PC-9 (cell line): ENCODE measurements around the gene TCEAL9. TPM values are rescaled to one million over a fixed set of nuclear protein-coding genes. Genes with fewer than 3 reads are reported as not detected.

Experiments used
- BruUV-seq: library from RNA; stranded (reverse); fragments of 400-500 nt; replicated peaks from 2 replicates; lab custom pipeline; 2021; lab: Mats Ljungman, UMichigan
- CTCF ChIA-PET: fragments of 300-600 bp; sonication (Branson Sonifier 250); formaldehyde crosslinking; loops from one replicate; lab custom pipeline; 2022; ENCODE audit warnings: antibody characterized with exemption; lab: Charles Lee
- POLR2A ChIA-PET: fragments of 300-600 bp; sonication (Branson Sonifier 250); formaldehyde crosslinking; loops from one replicate; lab custom pipeline; 2022; ENCODE audit warnings: antibody characterized with exemption; ENCODE audit not compliant: unreplicated experiment; lab: Charles Lee
- DNase-seq, 2 experiments: peaks; one replicate each; pipeline versions ENCODE4 v3.0.0 to v3.0.0-alpha.2; 2015 to 2022; ENCODE audit warnings: mixed read lengths in 1 of 2
- H2AFZ ChIP-seq: fragments of 200-600 bp; sonication (generic); 2 replicates; pipeline ENCODE4 v1.8.1; 2017; ENCODE audit warnings: antibody characterized with exemption
- H3F3A ChIP-seq: fragments of 200-600 bp; sonication (generic); 2 replicates; pipeline ENCODE4 v1.8.1; 2017; ENCODE audit warnings: antibody characterized with exemption, mild to moderate bottlenecking, low read depth; ENCODE audit not compliant: insufficient read depth
- H3K27ac ChIP-seq: fragments of 200-600 bp; sonication (generic); 2 replicates; pipeline ENCODE4 v1.6.1; 2016; ENCODE audit warnings: mixed run types
- H3K27me3 ChIP-seq: fragments of 200-600 bp; sonication (generic); 2 replicates; pipeline ENCODE4 v1.6.1; 2016; ENCODE audit warnings: low read depth, mixed run types; ENCODE audit not compliant: insufficient read depth
- H3K36me3 ChIP-seq: fragments of 200-600 bp; sonication (generic); 2 replicates; pipeline ENCODE4 v1.6.1; 2016; ENCODE audit warnings: low read depth, mixed run types
- H3K4me1 ChIP-seq: fragments of 200-600 bp; sonication (generic); replicated peaks from 2 replicates; pipeline ENCODE4 v1.6.1; 2016; ENCODE audit warnings: mixed run types; ENCODE audit not compliant: insufficient read depth
- H3K4me2 ChIP-seq: fragments of 200-600 bp; sonication (generic); 2 replicates; pipeline ENCODE4 v1.6.1; 2017; ENCODE audit warnings: mixed run types
- H3K4me3 ChIP-seq: fragments of 200-600 bp; sonication (generic); 2 replicates; pipeline ENCODE4 v1.6.1; 2016; ENCODE audit warnings: mixed run types
- H3K79me2 ChIP-seq: fragments of 200-600 bp; sonication (generic); 2 replicates; pipeline ENCODE4 v1.6.1; 2017; ENCODE audit warnings: low read depth, mixed run types
- H3K9me2 ChIP-seq: fragments of 200-600 bp; sonication (generic); 2 replicates; pipeline ENCODE4 v1.8.1; 2017; ENCODE audit warnings: mild to moderate bottlenecking; ENCODE audit not compliant: insufficient read depth
- H3K9me3 ChIP-seq: fragments of 200-600 bp; sonication (generic); 2 replicates; pipeline ENCODE4 v1.8.1; 2016; ENCODE audit warnings: low read depth; ENCODE audit not compliant: insufficient read depth
- H4K20me1 ChIP-seq: fragments of 200-600 bp; sonication (generic); 2 replicates; pipeline ENCODE4 v1.8.1; 2017; ENCODE audit not compliant: insufficient read depth
- EZH2 ChIP-seq: fragments of 200-600 bp; sonication (generic); IDR thresholded peaks from 2 replicates; pipeline ENCODE4 v1.8.0; 2017; ENCODE audit warnings: antibody characterized with exemption, low read depth
- intact Hi-C: fragments of 100-400 bp; cut with micrococcal nuclease; formaldehyde crosslinking; loops from one replicate; pipeline ENCODE4 v1.10.0; 2022; ENCODE audit not compliant: unreplicated experiment
- total RNA-seq: library from RNA; stranded (reverse); gene quantifications from 2 replicates; pipeline ENCODE4 v1.2.3, GENCODE V29; 2021
- TF ChIP-seq, protein P1 (sequence below): fragments of 200-600 bp; sonication (generic); conservative IDR thresholded peaks from 2 replicates; pipeline ENCODE4 v1.6.1; 2017; ENCODE audit warnings: mixed run types, antibody characterized with exemption, mild to moderate bottlenecking, moderate library complexity

The TCEAL9 gene
- total RNA-seq, 1 experiment from 2014 or later, result 57.1 TPM

- no peaks in the 10 kb centered on the region for H3F3A ChIP-seq
- no peaks in the 10 kb centered on the region for H4K20me1 ChIP-seq
- H3K79me2 ChIP-seq, result no peaks in the 10 kb centered on the region
- CTCF ChIA-PET, result no interaction called here
- intact Hi-C loops, result no loop called here
- no peak overlapping the region for H3K27ac ChIP-seq
- H3K36me3 ChIP-seq, result no peaks in the 10 kb centered on the region
- POLR2A ChIA-PET, result no interaction called here
- no peaks in the 10 kb centered on the region for H3K9me3 ChIP-seq
- no peak overlapping the region for H3K4me2 ChIP-seq
- DNase-seq, result no peak
- no peaks in the 10 kb centered on the region for H3K4me1 ChIP-seq
- H3K9me2 ChIP-seq, result no peaks in the 10 kb centered on the region
- H3K27me3 ChIP-seq, result no peaks in the 10 kb centered on the region
- TF ChIP-seq, protein P1, sequence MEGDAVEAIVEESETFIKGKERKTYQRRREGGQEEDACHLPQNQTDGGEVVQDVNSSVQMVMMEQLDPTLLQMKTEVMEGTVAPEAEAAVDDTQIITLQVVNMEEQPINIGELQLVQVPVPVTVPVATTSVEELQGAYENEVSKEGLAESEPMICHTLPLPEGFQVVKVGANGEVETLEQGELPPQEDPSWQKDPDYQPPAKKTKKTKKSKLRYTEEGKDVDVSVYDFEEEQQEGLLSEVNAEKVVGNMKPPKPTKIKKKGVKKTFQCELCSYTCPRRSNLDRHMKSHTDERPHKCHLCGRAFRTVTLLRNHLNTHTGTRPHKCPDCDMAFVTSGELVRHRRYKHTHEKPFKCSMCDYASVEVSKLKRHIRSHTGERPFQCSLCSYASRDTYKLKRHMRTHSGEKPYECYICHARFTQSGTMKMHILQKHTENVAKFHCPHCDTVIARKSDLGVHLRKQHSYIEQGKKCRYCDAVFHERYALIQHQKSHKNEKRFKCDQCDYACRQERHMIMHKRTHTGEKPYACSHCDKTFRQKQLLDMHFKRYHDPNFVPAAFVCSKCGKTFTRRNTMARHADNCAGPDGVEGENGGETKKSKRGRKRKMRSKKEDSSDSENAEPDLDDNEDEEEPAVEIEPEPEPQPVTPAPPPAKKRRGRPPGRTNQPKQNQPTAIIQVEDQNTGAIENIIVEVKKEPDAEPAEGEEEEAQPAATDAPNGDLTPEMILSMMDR, result no peak
- TF ChIP-seq EZH2, result no peak
- no peak overlapping the region for H2AFZ ChIP-seq
- no TSS peak for BruUV-seq
- no peak overlapping the region for H3K4me3 ChIP-seq
Measured at GRCh38 chrX:103330681-103331288, 25.5 kb upstream of the TCEAL9 start.

DNA sequence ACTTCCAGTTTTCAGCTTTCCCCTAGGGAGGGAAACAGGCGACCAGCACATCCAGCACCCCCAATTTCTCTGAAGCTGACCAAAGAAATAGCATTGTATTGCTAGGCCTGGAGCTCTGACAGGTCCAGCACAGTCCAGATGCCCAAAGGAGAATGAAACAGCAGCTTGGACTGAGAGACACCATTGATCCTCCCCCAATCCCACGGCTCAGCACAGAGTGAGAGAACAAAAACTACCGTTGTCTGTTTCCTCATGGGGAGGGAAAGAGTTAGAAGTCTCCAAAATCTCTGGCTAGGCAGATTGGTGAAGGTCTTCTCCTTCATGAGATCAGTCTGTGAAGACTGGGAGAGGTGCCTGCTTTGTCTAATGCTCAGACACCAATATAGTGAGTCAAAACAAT lies 17.6 kb upstream of the TCEAL9 start:
- Histone ChIP-seq H3F3A (no peaks in the 10 kb centered on the region), H3K9me2 (no peaks in the 10 kb centered on the region), H3K4me2 (no peak overlapping the region), H3K27me3 (no peaks in the 10 kb centered on the region), H2AFZ (no peak overlapping the region), H3K79me2 (no peaks in the 10 kb centered on the region), H3K27ac (no peak overlapping the region), H3K36me3 (no peaks in the 10 kb centered on the region), H3K9me3 (no peaks in the 10 kb centered on the region), H3K4me3 (no peak overlapping the region), H4K20me1 (no peaks in the 10 kb centered on the region), H3K4me1 (no peaks in the 10 kb centered on the region)
- POLR2A ChIA-PET, result no interaction called here
- no TSS peak for BruUV-seq
- CTCF ChIA-PET, result no interaction called here
- intact Hi-C loops, result no loop called here
- no peak for DNase-seq
- TF ChIP-seq, protein P1, result no peak
- no peak for TF ChIP-seq EZH2

- Histone ChIP-seq H3K79me2 (no peaks in the 10 kb centered on the region), H2AFZ (no peak overlapping the region), H3K9me2 (no peaks in the 10 kb centered on the region), H3F3A (no peaks in the 10 kb centered on the region), H3K4me3 (no peak overlapping the region), H3K9me3 (no peaks in the 10 kb centered on the region), H3K36me3 (no peaks in the 10 kb centered on the region), H4K20me1 (no peaks in the 10 kb centered on the region), H3K27ac (no peak overlapping the region), H3K4me1 (no peaks in the 10 kb centered on the region), H3K27me3 (no peaks in the 10 kb centered on the region), H3K4me2 (no peak overlapping the region)
- CTCF ChIA-PET, result interaction anchor here (0.6 kb wide), 2 partner anchors 24 to 286 kb away, joined by 3 to 9 read pairs; partner anchors contain the start of gene TCEAL1
- DNase-seq, result peak; percentile 31 to 37
- no TSS peak for BruUV-seq
- POLR2A ChIA-PET, result no interaction called here
- intact Hi-C loops, result loop anchor here (1.0 to 10.0 kb wide), 2 partner anchors 121 to 128 kb away; partner anchors contain the start of gene BEX4
- TF ChIP-seq, protein P1, result peak; percentile 79
- no peak for TF ChIP-seq EZH2
Measured at GRCh38 chrX:103343105-103343504, 13.2 kb upstream of the TCEAL9 start.
